A673 (cell line): ENCODE measurements around the gene MAGEA9.
"Not testable (repeated sequence)": the region's sequence is repeated elsewhere in the genome, so short reads cannot be mapped to it uniquely, and the experiment has no call there.

Experiments
- CTCF ChIP-seq: fragments of 300-800, 200-600 bp; sonication (generic); conservative IDR thresholded peaks from 2 replicates; pipeline ENCODE4 v1.5.1; 2017; ENCODE audit warnings: low read depth, mild to moderate bottlenecking, antibody characterized with exemption, low read length, moderate library complexity, mixed read lengths
- EZH2 ChIP-seq: fragments of 200-600 bp; sonication (generic); IDR thresholded peaks from 2 replicates; pipeline ENCODE4 v1.6.1; 2017; ENCODE audit warnings: borderline replicate concordance, low read depth, mild to moderate bottlenecking, mixed read lengths, antibody characterized with exemption, low read length; ENCODE audit not compliant: poor library complexity, severe bottlenecking

- not testable (repeated sequence) for TF ChIP-seq CTCF, EZH2
Observed at GRCh38 chrX:149761858-149762674, 19.7 kb upstream of the MAGEA9 start.
